Activated naive CD4-positive, alpha-beta T cell treated with anti-CD3 and anti-CD28 coated beads, Interleukin-2, amount 50 U/mL, for 16 hours (primary cell): Measurements from ENCODE around the gene DZIP1L.
"Not testable (repeated sequence)": the region's sequence is repeated elsewhere in the genome, so short reads cannot be mapped to it uniquely, and the experiment has no call there.

Source experiments
- DNase-seq: peaks from one replicate; pipeline ENCODE4 v3.0.0-alpha.2; 2020

The DZIP1L gene, protein sequence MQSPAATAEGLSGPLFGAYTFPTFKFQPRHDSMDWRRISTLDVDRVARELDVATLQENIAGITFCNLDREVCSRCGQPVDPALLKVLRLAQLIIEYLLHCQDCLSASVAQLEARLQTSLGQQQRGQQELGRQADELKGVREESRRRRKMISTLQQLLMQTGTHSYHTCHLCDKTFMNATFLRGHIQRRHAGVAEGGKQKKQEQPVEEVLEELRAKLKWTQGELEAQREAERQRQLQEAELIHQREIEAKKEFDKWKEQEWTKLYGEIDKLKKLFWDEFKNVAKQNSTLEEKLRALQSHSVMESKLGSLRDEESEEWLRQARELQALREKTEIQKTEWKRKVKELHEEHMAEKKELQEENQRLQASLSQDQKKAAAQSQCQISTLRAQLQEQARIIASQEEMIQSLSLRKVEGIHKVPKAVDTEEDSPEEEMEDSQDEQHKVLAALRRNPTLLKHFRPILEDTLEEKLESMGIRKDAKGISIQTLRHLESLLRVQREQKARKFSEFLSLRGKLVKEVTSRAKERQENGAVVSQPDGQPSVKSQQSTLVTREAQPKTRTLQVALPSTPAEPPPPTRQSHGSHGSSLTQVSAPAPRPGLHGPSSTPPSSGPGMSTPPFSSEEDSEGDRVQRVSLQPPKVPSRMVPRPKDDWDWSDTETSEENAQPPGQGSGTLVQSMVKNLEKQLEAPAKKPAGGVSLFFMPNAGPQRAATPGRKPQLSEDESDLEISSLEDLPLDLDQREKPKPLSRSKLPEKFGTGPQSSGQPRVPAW

GRCh38 chr3:138114988-138115971 lies at the start of gene DZIP1L:
TSS of gene DZIP1L (minus strand) at chr3:138115608. CDS start at chr3:138103971, 11,637 bp downstream.
- DNase-seq = peak; percentile 32

DNA sequence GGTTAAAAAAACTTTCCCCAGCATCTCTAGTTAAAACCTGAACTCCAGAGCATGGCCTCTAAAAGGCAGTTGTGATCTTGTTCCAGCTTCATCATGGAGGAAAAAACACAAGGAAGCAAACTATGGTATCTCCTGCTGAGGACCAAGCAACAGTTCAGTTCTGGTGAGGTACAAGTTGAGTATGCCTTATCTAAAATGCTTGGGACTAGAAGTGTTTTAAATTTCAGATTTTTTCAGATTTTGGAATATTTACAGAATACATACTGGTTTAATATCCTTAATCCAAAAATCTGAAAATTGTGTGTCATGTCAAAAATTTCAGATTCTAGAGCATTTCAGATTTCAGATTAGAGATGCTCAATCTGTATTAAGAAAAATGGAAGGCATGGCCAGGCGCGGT lies 49.7 kb upstream of the DZIP1L start:
- DNase-seq = no peak

DNA sequence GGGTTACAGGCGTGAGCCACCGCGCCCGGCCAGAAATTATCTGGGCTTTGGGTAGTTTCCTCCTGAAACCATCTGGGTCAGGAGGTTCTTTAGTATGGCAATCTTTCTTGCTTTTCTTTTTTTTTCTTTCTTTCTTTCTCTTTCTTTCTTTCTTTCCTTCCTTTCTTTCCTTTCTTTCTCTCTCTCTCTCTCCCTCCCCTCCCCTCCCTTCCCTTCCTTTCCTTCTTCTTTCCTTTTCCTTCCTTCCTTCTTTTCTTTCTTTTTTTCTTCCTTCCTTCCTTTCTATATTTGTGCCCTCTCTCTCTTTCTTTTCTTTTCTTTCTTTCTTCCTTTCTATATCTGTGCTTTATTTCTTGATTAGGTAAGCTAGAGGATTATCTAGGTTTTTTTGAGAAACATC lies 42.3 kb upstream of the DZIP1L start:
- no peak for DNase-seq

DNA sequence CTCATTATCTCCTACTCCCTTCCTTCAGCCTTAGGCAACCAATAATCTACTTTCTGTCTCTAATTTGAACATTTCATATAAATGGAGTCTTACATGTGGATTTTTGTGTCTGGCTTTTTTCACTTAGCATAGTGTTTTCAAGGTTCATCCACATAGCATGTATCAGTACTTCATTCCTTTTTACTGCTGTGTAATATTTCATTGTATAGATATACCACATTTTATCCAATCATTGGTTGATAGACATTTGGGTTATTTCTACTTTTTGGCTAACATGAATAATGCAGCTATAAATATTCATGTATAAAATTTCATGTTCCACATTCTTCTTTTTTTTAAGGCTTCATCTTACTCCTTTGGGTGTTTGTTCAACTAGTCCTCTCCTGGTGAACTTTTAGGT lies 39.1 kb upstream of the DZIP1L start:
- no peak for DNase-seq

DNA sequence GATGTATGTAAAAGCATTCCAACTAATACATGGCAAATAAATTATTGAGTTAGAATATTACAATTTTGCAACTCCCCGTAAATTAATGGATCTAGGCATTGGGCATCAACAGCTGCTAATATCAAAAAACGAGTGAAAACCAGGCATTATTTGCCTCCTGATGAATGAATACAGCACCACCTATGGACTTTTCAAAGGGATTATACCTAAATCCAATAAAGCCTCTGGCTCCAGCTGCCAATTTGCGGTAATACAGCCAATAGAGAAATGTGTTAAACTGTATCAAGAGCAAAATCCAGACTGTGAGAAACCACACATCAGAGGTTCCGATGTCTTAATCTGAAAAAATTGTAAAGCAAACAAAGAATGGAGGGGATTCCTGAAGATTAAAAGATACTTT lies 33.1 kb upstream of the DZIP1L start:
- no peak for DNase-seq

DNA sequence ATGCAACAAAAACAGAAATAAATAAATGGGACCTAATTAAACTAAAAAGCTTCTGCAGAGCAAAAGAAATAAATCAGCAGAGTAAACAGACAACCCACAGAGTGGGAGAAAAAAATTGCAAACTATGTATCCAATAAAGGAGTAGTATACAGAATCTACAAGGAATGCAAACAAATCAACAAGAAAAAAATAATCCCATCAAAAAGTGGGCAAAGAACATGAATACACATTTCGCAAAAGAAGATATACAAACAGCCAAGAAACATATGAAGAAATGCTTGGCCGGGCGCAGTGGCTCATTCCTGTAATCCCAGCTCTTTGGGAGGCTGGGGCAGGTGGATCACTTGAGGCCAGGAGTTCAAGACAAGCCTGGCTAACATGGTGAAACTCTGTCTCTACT lies 26.8 kb upstream of the DZIP1L start:
- DNase-seq = not testable (repeated sequence)

DNA sequence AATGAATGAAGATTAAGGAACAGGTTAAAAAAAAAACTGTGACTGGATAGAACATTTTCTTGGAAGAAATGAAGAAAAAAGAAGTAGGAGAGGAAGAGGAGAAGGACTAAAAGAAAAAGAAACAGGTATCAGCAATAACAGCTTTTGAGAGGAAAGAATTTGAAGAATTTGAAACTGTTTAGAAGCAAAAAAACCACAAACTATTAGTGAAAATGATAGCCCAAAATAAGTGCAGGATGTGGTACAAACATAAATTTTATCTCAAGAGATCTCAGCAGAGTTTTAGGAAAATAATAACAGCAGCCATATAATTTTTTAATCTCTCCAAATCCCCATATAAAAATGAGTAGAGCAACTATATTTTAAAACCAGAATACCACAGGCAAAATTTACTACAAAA lies 25.5 kb upstream of the DZIP1L start:
- no peak for DNase-seq

DNA sequence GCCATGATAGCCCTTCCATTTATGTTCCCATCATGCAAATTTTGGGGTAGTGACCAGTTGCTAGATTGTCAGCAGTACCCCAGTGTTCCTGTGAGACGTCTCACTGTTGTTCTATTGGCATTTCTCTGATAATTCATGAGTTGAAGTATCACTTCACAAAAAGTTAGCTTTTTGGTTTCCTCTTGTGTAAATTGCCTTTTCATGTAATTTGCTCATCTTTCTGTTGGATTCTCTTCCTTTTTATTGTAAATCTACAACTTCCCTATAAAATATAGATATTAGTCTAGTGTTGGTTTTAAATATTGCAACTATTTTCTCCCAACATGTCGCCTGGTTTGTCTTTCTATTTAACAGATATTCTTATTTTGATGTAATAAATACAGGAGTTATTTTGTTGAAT lies 24.3 kb upstream of the DZIP1L start:
- no peak for DNase-seq

- no peak for DNase-seq
Measured at GRCh38 chr3:138137861-138138260, 22.5 kb upstream of the DZIP1L start.

DNA sequence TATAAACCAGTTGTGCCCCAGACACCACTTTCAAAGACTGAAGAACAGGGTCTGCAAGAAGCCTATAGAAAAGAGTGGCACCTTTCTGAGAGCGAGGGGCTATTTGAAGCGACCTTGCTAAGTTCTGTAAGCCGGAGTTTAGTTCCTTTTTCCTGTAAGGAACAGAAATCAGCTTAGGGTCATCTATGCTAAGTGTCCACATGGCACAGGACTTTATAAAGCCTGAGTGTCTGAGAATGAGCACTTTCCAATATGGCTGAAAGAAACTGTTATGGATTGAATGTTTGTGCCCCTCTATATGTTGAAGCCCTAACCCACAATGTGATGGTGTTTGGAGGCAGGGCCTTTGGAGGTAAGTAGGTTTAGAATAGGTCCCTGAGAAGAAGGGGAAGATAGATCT lies 20.8 kb upstream of the DZIP1L start:
- DNase-seq = no peak

GRCh38 chr3:138135833-138136194 lies 20.4 kb upstream of the DZIP1L start:
- no peak for DNase-seq

DNA sequence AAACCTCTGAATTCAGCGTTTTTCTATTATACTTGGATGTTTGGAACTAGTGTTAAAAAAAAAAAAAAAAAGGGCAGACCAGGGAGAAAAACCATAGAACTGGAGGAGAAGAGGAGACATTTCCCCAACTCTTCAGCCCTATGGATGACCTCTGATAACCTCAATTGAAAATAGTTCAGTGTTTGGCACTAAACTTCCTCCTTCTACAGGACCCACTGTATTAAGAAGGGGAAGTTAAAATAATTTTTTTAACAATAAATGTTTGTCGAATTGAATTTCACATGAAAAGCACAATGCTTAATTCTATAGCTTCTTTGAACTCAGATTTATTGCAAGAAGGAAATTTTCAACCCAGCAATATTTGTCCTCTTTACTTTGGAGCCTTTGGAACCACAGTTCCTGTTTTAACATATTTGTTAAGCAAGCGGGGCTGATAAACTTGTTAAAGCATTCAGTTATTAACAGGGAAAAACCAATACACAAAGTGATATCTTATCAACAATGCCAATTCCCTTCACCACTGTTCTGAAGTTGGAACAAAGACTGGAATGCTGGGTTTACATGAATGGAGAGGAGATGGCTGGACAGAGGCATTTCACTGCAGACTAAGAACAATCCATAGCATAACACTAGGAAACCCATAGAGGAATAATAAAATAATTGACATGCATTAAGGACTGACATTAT lies 19.9 kb upstream of the DZIP1L start:
- no peak for DNase-seq

DNA sequence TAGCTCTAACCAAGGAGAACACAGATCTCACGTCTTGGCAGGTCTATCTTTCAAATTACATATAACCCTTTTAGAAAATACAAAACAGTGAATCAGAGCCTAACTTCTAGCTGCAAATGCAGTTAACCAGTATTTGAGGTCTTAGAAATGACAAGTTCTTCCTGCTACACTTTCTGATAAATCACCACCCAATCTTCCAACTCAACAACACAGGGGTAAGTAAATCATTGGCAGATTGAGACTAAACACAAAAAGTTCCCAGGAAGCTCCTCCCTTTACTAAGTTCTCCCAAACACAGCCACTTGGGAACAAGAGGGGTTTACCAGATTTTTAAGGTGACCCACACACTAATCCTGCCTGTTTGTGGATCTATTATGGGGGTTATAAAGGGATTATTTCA lies 16.8 kb upstream of the DZIP1L start, which contains the start of gene A4GNT:
Gene A4GNT, minus strand, starts transcription at position 152 of the 400 bp plus-strand sequence. CDS start 1,134 bp downstream, outside the sequence.
- no peak for DNase-seq

DNA sequence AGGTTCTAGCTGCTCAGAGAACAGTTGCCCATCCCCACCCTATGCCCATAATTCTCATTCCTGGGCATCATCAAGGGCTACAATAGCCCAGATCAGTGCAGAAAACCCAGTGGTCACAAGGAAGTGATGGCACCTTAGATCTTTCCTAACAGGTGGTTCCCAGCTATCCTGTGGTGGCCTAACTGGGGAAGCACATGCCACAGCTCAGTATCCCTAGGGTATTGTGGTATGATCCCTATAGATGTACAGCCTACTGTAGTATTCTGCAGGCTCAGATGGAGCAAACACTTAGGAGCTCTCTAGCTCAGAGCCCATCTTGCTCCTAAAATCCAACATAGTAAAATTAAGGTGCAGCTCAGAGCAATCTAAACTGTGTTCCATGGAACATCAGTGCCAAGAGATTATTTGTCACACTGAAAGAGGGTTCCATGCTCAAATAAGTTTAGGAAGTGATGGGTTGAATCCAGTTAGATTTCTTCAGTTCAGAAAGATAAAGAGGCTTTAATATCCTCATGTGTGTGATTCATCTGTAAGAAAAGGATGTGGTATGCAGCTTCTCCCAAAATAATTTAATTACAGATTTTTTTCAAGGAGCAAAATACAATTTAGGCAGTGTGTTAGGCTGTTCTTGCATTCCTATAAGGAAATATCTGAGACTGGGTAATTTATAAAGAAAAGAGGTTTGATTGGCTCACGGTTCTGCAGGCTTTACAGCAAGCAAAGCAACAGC lies 12.4 kb upstream of the DZIP1L start:
- DNase-seq = no peak

DNA sequence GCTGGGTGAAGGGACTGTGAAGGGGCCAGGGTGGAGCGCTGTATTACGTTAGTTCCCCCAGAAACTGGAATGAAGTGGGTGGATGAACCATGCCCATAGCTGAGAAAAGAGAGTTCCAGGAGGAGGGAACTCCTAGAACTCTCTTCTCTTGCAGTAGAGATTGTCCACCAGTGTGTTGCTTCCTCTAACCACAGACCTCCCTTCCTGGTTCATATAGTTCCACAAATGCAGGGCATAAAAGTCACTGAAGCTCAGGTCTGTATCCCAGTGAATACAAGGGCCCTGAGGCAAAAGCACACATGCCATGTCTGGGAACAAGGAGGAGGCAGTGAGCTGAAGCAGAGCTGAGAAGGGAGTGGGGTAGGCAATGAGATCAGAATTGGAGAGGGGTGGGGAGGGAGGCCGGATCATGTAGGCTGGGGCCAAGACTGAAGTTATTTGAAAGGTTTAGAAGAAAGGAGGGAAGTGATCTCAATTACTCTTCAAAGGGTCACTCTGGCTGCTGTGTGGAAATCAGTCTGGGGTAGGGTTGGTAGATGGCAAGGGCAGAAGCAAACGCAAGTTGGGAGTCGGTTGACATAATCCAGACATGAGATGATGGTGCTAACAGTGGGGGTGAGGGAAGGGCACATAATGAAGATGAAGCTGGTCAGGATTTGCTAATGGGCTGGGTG lies 10.3 kb upstream of the DZIP1L start:
- no peak for DNase-seq

DNA sequence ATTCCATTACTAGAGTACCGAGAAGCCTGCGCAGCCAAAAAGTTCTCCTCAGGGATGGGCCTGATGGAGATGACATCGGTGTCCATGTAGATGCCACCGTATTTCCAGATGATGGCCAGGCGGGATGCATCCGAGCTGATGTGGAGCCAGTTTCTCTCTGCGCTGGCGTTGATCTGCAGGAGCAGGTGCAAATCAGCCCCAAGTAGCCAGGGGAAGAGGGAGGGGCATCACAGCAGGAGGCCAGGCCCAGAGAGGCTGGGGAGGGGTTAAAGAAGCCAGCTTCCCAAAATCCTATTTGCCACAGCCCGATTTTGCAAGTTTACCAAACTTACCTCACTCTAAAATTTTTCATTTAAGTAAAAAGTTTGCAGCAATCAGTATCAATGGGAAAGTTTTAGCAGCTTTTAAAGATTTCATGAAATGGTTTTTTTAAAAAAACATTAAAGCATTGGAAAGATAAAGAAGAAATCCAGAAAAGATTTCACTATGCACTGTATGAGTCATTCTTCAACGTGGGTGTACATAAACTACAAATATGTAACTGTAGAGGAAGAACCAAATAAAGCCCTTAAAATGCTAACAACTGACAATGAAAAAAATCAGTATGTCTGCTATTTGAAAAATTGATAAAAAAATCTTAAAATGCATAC lies 9.4 kb upstream of the DZIP1L start:
- DNase-seq = no peak

DNA sequence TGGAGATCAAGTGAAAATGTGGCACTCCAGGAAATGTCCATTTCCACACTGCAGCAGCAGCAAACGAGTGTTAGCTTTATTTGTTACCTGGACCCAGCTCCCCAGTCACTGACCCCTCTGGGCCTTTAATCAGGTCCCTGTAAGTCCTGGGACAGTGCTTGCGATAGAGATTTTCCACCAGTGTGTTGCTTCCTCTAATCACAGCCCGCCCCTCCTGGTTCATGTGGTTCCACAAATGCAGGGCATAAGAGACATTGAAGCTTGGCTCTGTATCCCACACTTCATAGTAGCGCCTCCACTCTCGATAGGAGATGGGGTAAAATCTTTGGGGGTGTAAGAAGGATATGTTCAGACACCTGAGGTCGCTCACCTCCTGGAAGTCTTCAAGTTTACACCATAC lies 8.8 kb upstream of the DZIP1L start:
- DNase-seq = no peak

- DNase-seq = no peak
Measured at GRCh38 chr3:138119423-138119766, 4.0 kb upstream of the DZIP1L start.

DNA sequence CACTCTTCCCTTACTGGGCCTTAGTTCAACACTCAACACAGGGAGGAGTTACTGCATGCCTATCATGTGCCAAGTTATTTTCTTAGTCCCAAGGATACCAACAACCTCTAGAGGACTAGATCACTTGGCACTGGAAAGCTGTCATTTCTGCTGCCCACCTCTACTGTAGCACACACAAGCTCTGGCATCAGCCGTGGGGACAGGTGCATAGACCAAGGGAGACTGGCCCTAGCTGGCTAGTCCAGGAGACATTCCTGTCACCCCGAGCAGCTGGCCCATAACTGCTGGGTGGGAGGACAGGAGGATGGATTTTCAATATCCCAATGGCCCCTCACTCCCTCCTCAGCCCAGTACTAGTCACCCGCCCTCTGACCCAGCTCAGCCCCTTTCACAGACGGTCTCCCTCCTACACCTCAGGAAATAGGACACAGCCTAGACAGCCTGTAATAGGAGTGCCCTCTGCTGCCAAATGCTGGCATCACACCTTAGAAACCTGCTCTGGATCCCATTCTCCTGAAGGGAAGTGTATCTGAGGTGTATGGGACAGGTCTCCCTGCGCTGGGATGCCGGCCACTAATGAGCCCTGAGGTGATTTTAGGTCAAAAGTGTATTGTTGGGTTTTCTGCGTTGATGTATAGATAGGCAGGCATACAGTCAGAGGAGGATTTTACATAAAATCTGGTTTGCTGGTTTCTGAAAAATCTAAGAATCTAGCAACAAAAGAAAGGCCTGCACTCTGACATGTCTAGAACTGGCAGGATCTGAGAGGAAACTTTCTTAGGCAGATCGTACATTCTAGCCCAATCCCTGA lies 3.4 kb upstream of the DZIP1L start:
- DNase-seq = peak; percentile 51

GRCh38 chr3:138114431-138114918 lies 933 bp downstream of the DZIP1L start:
- DNase-seq = no peak
